Bronchial epithelial cell (primary cell): ENCODE data around the gene FHIT. TPM values are rescaled to one million over a fixed set of nuclear protein-coding genes. Genes with fewer than 3 reads are reported as not detected.

Experiments
- DNase-seq: peaks from one replicate; pipeline ENCODE4 v3.0.0-alpha.2; 2010; ENCODE audit warnings: low read depth
- FAIRE-seq: peaks from 2 replicates; lab custom pipeline; 2011; peaks lifted over from hg19 to GRCh38; lab: Jason Lieb, UNC
- H3K27me3 ChIP-seq: 2 replicates; pipeline ENCODE4 v1.5.1; 2011; ENCODE audit warnings: low read length; ENCODE audit not compliant: control insufficient read depth, insufficient read depth
- H3K36me3 ChIP-seq: 2 replicates; pipeline ENCODE4 v1.5.1; 2011; ENCODE audit warnings: low read length; ENCODE audit not compliant: control insufficient read depth, insufficient read depth
- H3K4me3 ChIP-seq: 2 replicates; pipeline ENCODE4 v1.5.1; 2011; ENCODE audit warnings: mild to moderate bottlenecking, low read depth, low read length, control low read depth
- total RNA-seq: library from RNA; depleted of rRNA; stranded (reverse); fragments of >200 nt; gene quantifications from 2 replicates; pipeline ENCODE4 v1.2.1, GENCODE V29; 2014
- TF ChIP-seq, protein P1 (sequence below): IDR thresholded peaks from 2 replicates; pipeline ENCODE4 v1.5.1; 2011; ENCODE audit warnings: mild to moderate bottlenecking, moderate library complexity, low read length, control low read depth, inconsistent platforms; ENCODE audit not compliant: insufficient read depth, severe bottlenecking

The FHIT gene
- total RNA-seq, 1 donor from 2014 or later: 1.6 TPM

- no peaks in the 10 kb centered on the region for H3K36me3 ChIP-seq
- DNase-seq (peak; percentile 94), FAIRE-seq (no peak)
- no peaks in the 10 kb centered on the region for H3K27me3 ChIP-seq
- no peak overlapping the region for H3K4me3 ChIP-seq
- TF ChIP-seq, protein P1, sequence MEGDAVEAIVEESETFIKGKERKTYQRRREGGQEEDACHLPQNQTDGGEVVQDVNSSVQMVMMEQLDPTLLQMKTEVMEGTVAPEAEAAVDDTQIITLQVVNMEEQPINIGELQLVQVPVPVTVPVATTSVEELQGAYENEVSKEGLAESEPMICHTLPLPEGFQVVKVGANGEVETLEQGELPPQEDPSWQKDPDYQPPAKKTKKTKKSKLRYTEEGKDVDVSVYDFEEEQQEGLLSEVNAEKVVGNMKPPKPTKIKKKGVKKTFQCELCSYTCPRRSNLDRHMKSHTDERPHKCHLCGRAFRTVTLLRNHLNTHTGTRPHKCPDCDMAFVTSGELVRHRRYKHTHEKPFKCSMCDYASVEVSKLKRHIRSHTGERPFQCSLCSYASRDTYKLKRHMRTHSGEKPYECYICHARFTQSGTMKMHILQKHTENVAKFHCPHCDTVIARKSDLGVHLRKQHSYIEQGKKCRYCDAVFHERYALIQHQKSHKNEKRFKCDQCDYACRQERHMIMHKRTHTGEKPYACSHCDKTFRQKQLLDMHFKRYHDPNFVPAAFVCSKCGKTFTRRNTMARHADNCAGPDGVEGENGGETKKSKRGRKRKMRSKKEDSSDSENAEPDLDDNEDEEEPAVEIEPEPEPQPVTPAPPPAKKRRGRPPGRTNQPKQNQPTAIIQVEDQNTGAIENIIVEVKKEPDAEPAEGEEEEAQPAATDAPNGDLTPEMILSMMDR: no peak
These were observed 315.5 kb downstream of the FHIT start for GRCh38 chr3:60935709-60936108.

DNA sequence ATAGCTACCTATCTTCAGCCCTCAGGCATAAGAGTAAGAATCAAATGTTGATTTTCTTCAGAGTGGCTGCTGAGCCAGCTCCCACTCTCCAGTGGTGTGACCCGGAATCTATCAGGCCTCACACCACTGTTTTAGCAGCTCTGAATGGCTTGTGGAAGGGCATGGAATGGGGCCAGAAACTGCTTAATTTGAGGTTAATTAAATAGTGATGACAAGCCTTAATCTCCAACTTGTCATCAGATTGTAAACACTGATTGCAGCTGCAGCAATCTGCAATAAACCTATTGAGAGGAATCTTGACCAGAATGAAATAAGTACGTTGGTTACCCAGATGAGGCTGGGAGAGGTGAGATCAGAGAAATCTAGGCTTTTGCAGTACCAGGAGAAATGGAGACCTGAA, 317.4 kb downstream of the FHIT start:
- TF ChIP-seq, protein P1: no peak
- no peak for FAIRE-seq
- no peak for DNase-seq
- Histone ChIP-seq H3K4me3 (no peak overlapping the region), H3K36me3 (no peaks in the 10 kb centered on the region), H3K27me3 (no peaks in the 10 kb centered on the region)

- TF ChIP-seq, protein P1: no peak
- H3K4me3 ChIP-seq: no peak overlapping the region
- FAIRE-seq (no peak), DNase-seq (peak; percentile 55)
- H3K27me3 ChIP-seq: no peaks in the 10 kb centered on the region
- H3K36me3 ChIP-seq: no peaks in the 10 kb centered on the region
These were observed 318.6 kb downstream of the FHIT start for GRCh38 chr3:60932643-60933042.

DNA sequence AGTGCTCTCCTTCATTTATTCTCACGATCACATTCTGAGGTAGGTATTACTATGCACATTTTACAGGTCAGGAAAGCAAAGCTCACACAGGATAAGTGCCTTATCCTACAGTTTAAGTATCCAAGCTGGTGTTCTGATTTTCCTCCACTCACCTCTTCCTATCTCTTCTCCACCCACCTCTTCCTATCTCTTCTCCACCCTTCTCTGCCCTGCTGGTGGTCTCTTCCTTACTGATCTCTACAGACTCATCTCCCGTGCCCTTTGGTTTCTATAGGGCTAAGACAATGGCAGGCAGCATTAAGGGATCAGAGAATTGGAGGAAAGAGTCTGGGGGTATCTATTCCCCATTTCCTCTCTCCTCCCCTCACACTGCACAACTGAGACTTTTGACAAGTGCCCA, 319.1 kb downstream of the FHIT start:
- no peak overlapping the region for H3K4me3 ChIP-seq
- no peaks in the 10 kb centered on the region for H3K27me3 ChIP-seq
- TF ChIP-seq, protein P1: no peak
- no peak for DNase-seq
- FAIRE-seq: no peak
- H3K36me3 ChIP-seq: no peaks in the 10 kb centered on the region

- TF ChIP-seq, protein P1: no peak
- H3K36me3 ChIP-seq: no peaks in the 10 kb centered on the region
- no peaks in the 10 kb centered on the region for H3K27me3 ChIP-seq
- DNase-seq: no peak
- no peak overlapping the region for H3K4me3 ChIP-seq
- FAIRE-seq: no peak
These were observed 319.8 kb downstream of the FHIT start for GRCh38 chr3:60931452-60931851.

- DNase-seq (no peak), FAIRE-seq (no peak)
- no peak overlapping the region for H3K4me3 ChIP-seq
- H3K27me3 ChIP-seq: no peaks in the 10 kb centered on the region
- H3K36me3 ChIP-seq: no peaks in the 10 kb centered on the region
- TF ChIP-seq, protein P1: no peak
These were observed 330.7 kb downstream of the FHIT start for GRCh38 chr3:60920519-60920918.
